Activated B cell treated with CpG ODN at 0.5 μM for 24 hours (primary cell): ENCODE data around the gene NR3C1. TPM values are rescaled to one million over a fixed set of nuclear protein-coding genes. Genes with fewer than 3 reads are reported as not detected.

ENCODE experiments used
- ATAC-seq: fragments of 200-7000 bp; cut with Tn5 transposase; one replicate; pipeline ENCODE4 v1.10.0; 2021; ENCODE audit warnings: low read depth, mild to moderate bottlenecking, moderate library complexity
- CTCF ChIA-PET: fragments of 350-600 bp; sonication (Branson Sonifier 250); formaldehyde crosslinking; loops from one replicate; lab custom pipeline; 2021; ENCODE audit warnings: antibody characterized with exemption; lab: Charles Lee
- POLR2A ChIA-PET: fragments of 350-600 bp; sonication (Branson Sonifier 250); formaldehyde crosslinking; loops from one replicate; lab custom pipeline; 2021; ENCODE audit warnings: antibody characterized with exemption; lab: Charles Lee
- DNase-seq: peaks from one replicate; pipeline ENCODE4 v3.0.0; 2022
- H3K27ac Mint-ChIP-seq: one replicate; pipeline ENCODE4 v1.8.0; 2020; ENCODE audit warnings: mixed read lengths
- H3K27me3 Mint-ChIP-seq: one replicate; pipeline ENCODE4 v1.8.0; 2021; ENCODE audit warnings: mixed read lengths
- H3K36me3 Mint-ChIP-seq: one replicate; pipeline ENCODE4 v1.8.0; 2021; ENCODE audit warnings: low read depth, mixed read lengths
- H3K4me1 Mint-ChIP-seq: one replicate; pipeline ENCODE4 v1.8.0; 2021; ENCODE audit warnings: mixed read lengths
- H3K4me3 Mint-ChIP-seq: one replicate; pipeline ENCODE4 v1.8.0; 2020; ENCODE audit warnings: mild to moderate bottlenecking, mixed read lengths
- H3K9me3 Mint-ChIP-seq: one replicate; pipeline ENCODE4 v1.8.0; 2020; ENCODE audit warnings: mixed read lengths
- CTCF ChIP-seq: fragments of 200-600 bp; IDR thresholded peaks from one replicate; pipeline ENCODE4 v1.8.0; 2022; ENCODE audit warnings: antibody characterized with exemption, mild to moderate bottlenecking
- intact Hi-C: fragments of 100-400 bp; cut with micrococcal nuclease; formaldehyde crosslinking; loops from one replicate; pipeline ENCODE4 v1.15.1; 2024
- total RNA-seq: library from RNA; stranded (reverse); gene quantifications from 2 replicates; pipeline ENCODE4 v1.2.3, GENCODE V29; 2022

The NR3C1 gene
- total RNA-seq, 1 donor from 2014 or later: 110 TPM

- CTCF ChIA-PET: no interaction called here
- H3K27me3 Mint-ChIP-seq: no peaks in the 10 kb centered on the region
- TF ChIP-seq CTCF: no peak
- H3K4me1 Mint-ChIP-seq: no peaks in the 10 kb centered on the region
- H3K4me3 Mint-ChIP-seq: no peak overlapping the region
- no peaks in the 10 kb centered on the region for H3K9me3 Mint-ChIP-seq
- POLR2A ChIA-PET: no interaction called here
- no peak for ATAC-seq
- H3K27ac Mint-ChIP-seq: no peak overlapping the region
- DNase-seq: no peak
- H3K36me3 Mint-ChIP-seq: no peaks in the 10 kb centered on the region
- intact Hi-C loops: no loop called here
Observed at GRCh38 chr5:143258559-143259253, 144.8 kb downstream of the NR3C1 start.

GRCh38 chr5:143254819-143255218 lies 148.7 kb downstream of the NR3C1 start:
- intact Hi-C loops: no loop called here
- no peak overlapping the region for H3K4me3 Mint-ChIP-seq
- H3K27ac Mint-ChIP-seq: no peak overlapping the region
- POLR2A ChIA-PET: no interaction called here
- no peak for ATAC-seq
- no peaks in the 10 kb centered on the region for H3K27me3 Mint-ChIP-seq
- H3K4me1 Mint-ChIP-seq: peaks cover 12% of the 10 kb centered on the region
- DNase-seq: no peak
- TF ChIP-seq CTCF: no peak
- no peaks in the 10 kb centered on the region for H3K9me3 Mint-ChIP-seq
- no peaks in the 10 kb centered on the region for H3K36me3 Mint-ChIP-seq
- CTCF ChIA-PET: interaction anchor here (0.7 kb wide), 1 partner anchor 412 kb away, joined by 3 read pairs; no protein-coding TSS in a partner anchor

- CTCF ChIA-PET: no interaction called here
- Mint-ChIP-seq H3K36me3 (no peaks in the 10 kb centered on the region), H3K27ac (no peak overlapping the region), H3K4me1 (peaks cover 12% of the 10 kb centered on the region), H3K27me3 (no peaks in the 10 kb centered on the region), H3K9me3 (no peaks in the 10 kb centered on the region), H3K4me3 (no peak overlapping the region)
- DNase-seq (no peak), ATAC-seq (no peak)
- POLR2A ChIA-PET: no interaction called here
- intact Hi-C loops: no loop called here
- TF ChIP-seq CTCF: no peak
Observed at GRCh38 chr5:143251946-143252345, 151.5 kb downstream of the NR3C1 start.

- CTCF ChIA-PET: interaction anchor here (0.6 kb wide), 1 partner anchor 148 kb away, joined by 3 read pairs; no protein-coding TSS in a partner anchor
- POLR2A ChIA-PET: no interaction called here
- Mint-ChIP-seq H3K27ac (no peak overlapping the region), H3K4me3 (no peak overlapping the region), H3K9me3 (no peaks in the 10 kb centered on the region), H3K4me1 (peaks cover 12% of the 10 kb centered on the region), H3K36me3 (no peaks in the 10 kb centered on the region), H3K27me3 (no peaks in the 10 kb centered on the region)
- TF ChIP-seq CTCF: no peak
- DNase-seq (no peak), ATAC-seq (no peak)
- intact Hi-C loops: no loop called here
Observed at GRCh38 chr5:143251190-143251589, 152.3 kb downstream of the NR3C1 start.

- peaks cover 12% of the 10 kb centered on the region for H3K4me1 Mint-ChIP-seq
- DNase-seq (no peak), ATAC-seq (no peak)
- H3K36me3 Mint-ChIP-seq: no peaks in the 10 kb centered on the region
- H3K4me3 Mint-ChIP-seq: no peak overlapping the region
- no peaks in the 10 kb centered on the region for H3K9me3 Mint-ChIP-seq
- ChIA-PET CTCF (no interaction called here), POLR2A (no interaction called here)
- intact Hi-C loops: no loop called here
- TF ChIP-seq CTCF: no peak
- no peak overlapping the region for H3K27ac Mint-ChIP-seq
- no peaks in the 10 kb centered on the region for H3K27me3 Mint-ChIP-seq
Observed at GRCh38 chr5:143249851-143250250, 153.6 kb downstream of the NR3C1 start.
